Mesodermal cell (in vitro differentiated cells): ENCODE data around the gene FOXP1.

ENCODE experiments used
- H3K27ac ChIP-seq: 2 replicates; pipeline ENCODE4 v1.7.0; 2013; ENCODE audit warnings: mild to moderate bottlenecking, low read depth, low read length, moderate library complexity; ENCODE audit not compliant: severe bottlenecking
- H3K36me3 ChIP-seq: 2 replicates; pipeline ENCODE4 v1.7.1; 2013; ENCODE audit warnings: mild to moderate bottlenecking, low read length, moderate library complexity; ENCODE audit not compliant: control insufficient read depth, insufficient read depth
- H3K4me1 ChIP-seq: one replicate; pipeline ENCODE4 v1.7.1; 2013; ENCODE audit warnings: mild to moderate bottlenecking, low read length; ENCODE audit not compliant: insufficient read depth, control insufficient read depth, poor library complexity, severe bottlenecking
- H3K4me3 ChIP-seq: 2 replicates; pipeline ENCODE4 v1.7.0; 2013; ENCODE audit warnings: low read length, control low read depth, mild to moderate bottlenecking; ENCODE audit not compliant: insufficient read depth, poor library complexity, severe bottlenecking; ENCODE audit errors: extremely low read depth
- H3K9me3 ChIP-seq: 2 replicates; pipeline ENCODE4 v1.7.1; 2013; ENCODE audit warnings: mild to moderate bottlenecking, low read length, moderate library complexity; ENCODE audit not compliant: control insufficient read depth
- WGBS, 2 experiments: methylation state at CpG; one replicate each; pipeline ENCODE4 v1.1.5; 2013; ENCODE audit warnings: missing lambda C conversion rate in 2 of 2; ENCODE audit not compliant: insufficient coverage in 2 of 2; 5-methylcytosine and 5-hydroxymethylcytosine counted together

The FOXP1 gene

GRCh38 chr3:71464613-71465012 lies 118.9 kb downstream of the FOXP1 start:
- WGBS, 2 experiments: 100% methylated on average over 2 of the region's 2 CpGs
- Histone ChIP-seq H3K9me3 (no peaks in the 10 kb centered on the region), H3K27ac (no peak overlapping the region)

GRCh38 chr3:71463617-71464016 lies 119.9 kb downstream of the FOXP1 start:
- H3K4me3 ChIP-seq: no peak overlapping the region
- H3K9me3 ChIP-seq: no peaks in the 10 kb centered on the region
- no peak overlapping the region for H3K27ac ChIP-seq
- peaks cover 12% of the 10 kb centered on the region for H3K4me1 ChIP-seq
- H3K36me3 ChIP-seq: no peaks in the 10 kb centered on the region
- WGBS, 2 experiments: 83 to 95% methylated on average over 2 to 3 of the region's 3 CpGs

More at GRCh38 chr3:71464613-71465012, 118.9 kb downstream of the FOXP1 start:
- Histone ChIP-seq H3K4me1 (peaks cover 12% of the 10 kb centered on the region), H3K36me3 (no peaks in the 10 kb centered on the region), H3K4me3 (no peak overlapping the region)

- Histone ChIP-seq H3K9me3 (no peaks in the 10 kb centered on the region), H3K36me3 (no peaks in the 10 kb centered on the region), H3K4me3 (no peak overlapping the region), H3K4me1 (peaks cover 12% of the 10 kb centered on the region), H3K27ac (no peak overlapping the region)
- 93 to 95% methylated on average over 7 of the region's 7 CpGs for WGBS, 2 experiments
These were observed 120.9 kb downstream of the FOXP1 start for GRCh38 chr3:71462586-71462985.

- H3K27ac ChIP-seq: no peak overlapping the region
- WGBS, 2 experiments: 93 to 95% methylated on average over 5 to 7 of the region's 9 CpGs
These were observed 121.6 kb downstream of the FOXP1 start for GRCh38 chr3:71461749-71462483.

GRCh38 chr3:71461114-71461513 lies 122.4 kb downstream of the FOXP1 start:
- Histone ChIP-seq H3K27ac (no peak overlapping the region), H3K36me3 (no peaks in the 10 kb centered on the region), H3K4me1 (peaks cover 11% of the 10 kb centered on the region), H3K4me3 (no peak overlapping the region), H3K9me3 (no peaks in the 10 kb centered on the region)
- 87 to 97% methylated on average over 7 to 8 of the region's 9 CpGs for WGBS, 2 experiments

More at GRCh38 chr3:71461749-71462483, 121.6 kb downstream of the FOXP1 start:
- H3K4me1 ChIP-seq: peaks cover 12% of the 10 kb centered on the region
- H3K9me3 ChIP-seq: no peaks in the 10 kb centered on the region
- H3K4me3 ChIP-seq: no peak overlapping the region
- no peaks in the 10 kb centered on the region for H3K36me3 ChIP-seq

GRCh38 chr3:71458895-71459294 lies 124.6 kb downstream of the FOXP1 start:
- H3K4me1 ChIP-seq: peaks cover 12% of the 10 kb centered on the region
- H3K36me3 ChIP-seq: no peaks in the 10 kb centered on the region
- H3K4me3 ChIP-seq: no peak overlapping the region
- no CpG with 5 or more reads among the region's 1 CpG for WGBS, 2 experiments
- no peaks in the 10 kb centered on the region for H3K9me3 ChIP-seq
- no peak overlapping the region for H3K27ac ChIP-seq

- no peaks in the 10 kb centered on the region for H3K9me3 ChIP-seq
- WGBS, 2 experiments: no CpG with 5 or more reads among the region's 1 CpG
- H3K4me3 ChIP-seq: no peak overlapping the region
- no peak overlapping the region for H3K27ac ChIP-seq
- H3K4me1 ChIP-seq: peaks cover 7% of the 10 kb centered on the region
- no peaks in the 10 kb centered on the region for H3K36me3 ChIP-seq
These were observed 126.7 kb downstream of the FOXP1 start for GRCh38 chr3:71456826-71457225.

- Histone ChIP-seq H3K4me3 (no peak overlapping the region), H3K36me3 (no peaks in the 10 kb centered on the region), H3K27ac (no peak overlapping the region), H3K4me1 (peaks cover 6% of the 10 kb centered on the region), H3K9me3 (no peaks in the 10 kb centered on the region)
- 100% methylated on average over 1 of the region's 4 CpGs for WGBS, 2 experiments
These were observed 127.4 kb downstream of the FOXP1 start for GRCh38 chr3:71456156-71456555.

- H3K4me3 ChIP-seq: no peak overlapping the region
- H3K36me3 ChIP-seq: no peaks in the 10 kb centered on the region
- peaks cover 11% of the 10 kb centered on the region for H3K4me1 ChIP-seq
- 88 to 92% methylated on average over 6 to 11 of the region's 15 CpGs for WGBS, 2 experiments
- no peaks in the 10 kb centered on the region for H3K9me3 ChIP-seq
- no peak overlapping the region for H3K27ac ChIP-seq
These were observed 128.8 kb downstream of the FOXP1 start for GRCh38 chr3:71454512-71455403.

GRCh38 chr3:71453822-71454511 lies 129.6 kb downstream of the FOXP1 start:
- H3K36me3 ChIP-seq: no peaks in the 10 kb centered on the region
- no peak overlapping the region for H3K27ac ChIP-seq
- H3K9me3 ChIP-seq: no peaks in the 10 kb centered on the region
- H3K4me1 ChIP-seq: peaks cover 11% of the 10 kb centered on the region
- H3K4me3 ChIP-seq: no peak overlapping the region
- 84 to 85% methylated on average over 8 to 9 of the region's 10 CpGs for WGBS, 2 experiments
